ENCODE data around the gene ATAT1.
"Not testable (repeated sequence)": the region's sequence is repeated elsewhere in the genome, so short reads cannot be mapped to it uniquely, and the experiment has no call there.

ATAT1 gene

DNA sequence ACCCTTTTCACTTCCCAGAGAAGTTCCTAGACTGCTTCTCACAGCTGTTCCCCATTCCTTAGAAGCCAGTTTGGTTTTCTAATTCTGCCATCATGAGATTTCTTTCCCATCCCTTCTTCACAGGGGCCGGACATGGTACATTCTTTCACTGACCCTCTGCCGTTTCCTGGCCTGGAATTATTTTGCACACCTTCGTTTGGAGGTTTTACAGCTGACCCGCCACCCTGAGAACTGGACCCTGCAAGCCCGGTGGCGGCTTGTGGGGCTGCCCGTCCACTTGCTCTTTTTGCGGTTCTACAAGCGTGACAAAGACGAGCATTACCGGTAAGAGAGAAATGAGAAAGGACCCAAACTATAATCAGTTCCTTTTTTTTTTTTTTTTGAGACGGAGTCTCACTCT, 24.5 kb downstream of the ATAT1 start:
- DNase-seq = no peak

DNA sequence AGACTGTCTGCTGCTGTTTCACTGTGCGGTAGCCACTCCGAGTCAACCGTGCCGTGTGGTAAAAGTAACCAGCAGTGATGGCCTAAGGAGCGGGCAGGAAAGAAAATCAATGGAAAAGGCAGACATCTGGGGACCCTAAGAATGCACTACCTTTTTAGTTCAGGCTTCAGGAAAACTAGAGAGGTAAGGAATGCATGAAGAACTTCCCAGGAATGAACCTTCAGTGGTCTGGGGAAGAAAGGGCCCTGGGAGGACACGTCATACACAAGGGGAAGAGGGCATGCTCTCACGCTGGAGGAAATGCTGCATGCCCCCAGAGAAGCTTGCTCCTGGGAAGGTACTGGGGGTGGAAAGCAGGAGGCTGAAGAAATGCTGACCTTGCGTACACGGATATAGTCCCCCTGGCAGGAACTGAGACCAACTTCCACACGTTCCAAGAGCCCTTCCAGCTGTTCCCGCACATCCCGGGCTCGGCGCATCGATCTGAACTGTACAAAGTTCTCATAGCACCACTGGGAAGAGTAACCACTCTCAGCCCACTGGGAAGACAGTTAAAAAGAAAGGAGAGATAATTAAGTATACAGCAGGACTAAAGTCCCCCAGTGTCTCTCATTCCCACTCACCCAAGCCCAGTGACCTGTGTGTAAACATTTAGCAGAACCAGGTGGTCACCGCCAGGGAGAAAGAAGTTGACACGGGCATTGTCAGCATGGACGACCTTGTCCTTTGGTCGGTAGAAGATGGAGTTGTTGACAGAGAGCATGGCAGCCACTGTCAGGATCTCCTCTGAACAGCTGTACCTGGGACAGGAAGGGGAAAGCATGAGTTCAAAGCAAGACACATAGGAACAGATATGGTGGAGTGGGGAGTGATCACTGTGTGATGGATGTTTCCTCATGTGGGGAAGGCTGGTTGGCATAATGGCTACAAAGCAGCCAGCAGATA, 28.4 kb downstream of the ATAT1 start:
- DNase-seq = no peak

DNA sequence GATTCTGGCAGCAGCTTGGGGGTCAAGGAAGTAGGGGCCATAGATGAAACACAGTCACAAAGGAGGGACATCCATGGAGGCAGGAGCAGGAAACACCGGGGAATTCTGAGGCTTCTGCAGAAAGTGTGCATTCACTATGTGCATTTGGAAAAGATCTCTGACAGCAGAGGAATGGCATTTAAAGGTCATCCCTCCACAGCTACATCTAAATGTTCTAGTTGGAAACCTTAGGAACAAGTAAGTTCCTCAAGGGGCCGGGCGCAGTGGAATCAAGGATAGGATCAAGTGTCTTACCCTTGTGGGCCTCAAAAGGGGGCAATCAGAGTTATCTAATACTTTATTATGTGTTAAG, 29.0 kb downstream of the ATAT1 start:
- no peak for DNase-seq

DNA sequence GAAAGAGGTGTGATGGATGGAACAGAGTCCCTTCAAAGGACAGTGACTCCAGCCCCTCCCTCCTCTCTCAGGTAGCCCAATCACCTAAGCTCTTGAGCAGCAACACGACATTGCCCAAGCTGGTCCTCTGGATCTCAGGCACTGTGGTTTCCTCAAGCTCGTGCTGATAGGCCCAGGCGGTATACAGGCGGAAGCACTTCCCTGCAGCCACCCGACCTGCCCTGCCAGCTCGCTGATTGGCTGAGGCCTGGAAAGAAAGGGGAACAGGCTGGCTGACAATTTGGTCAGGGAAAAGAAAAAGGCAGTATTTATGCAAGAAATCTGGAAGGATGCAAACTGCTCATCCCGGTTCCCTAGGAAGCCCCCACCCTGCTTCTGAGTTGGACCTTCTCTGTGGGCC, 29.8 kb downstream of the ATAT1 start:
- DNase-seq = peak; percentile 78 to 84

DNA sequence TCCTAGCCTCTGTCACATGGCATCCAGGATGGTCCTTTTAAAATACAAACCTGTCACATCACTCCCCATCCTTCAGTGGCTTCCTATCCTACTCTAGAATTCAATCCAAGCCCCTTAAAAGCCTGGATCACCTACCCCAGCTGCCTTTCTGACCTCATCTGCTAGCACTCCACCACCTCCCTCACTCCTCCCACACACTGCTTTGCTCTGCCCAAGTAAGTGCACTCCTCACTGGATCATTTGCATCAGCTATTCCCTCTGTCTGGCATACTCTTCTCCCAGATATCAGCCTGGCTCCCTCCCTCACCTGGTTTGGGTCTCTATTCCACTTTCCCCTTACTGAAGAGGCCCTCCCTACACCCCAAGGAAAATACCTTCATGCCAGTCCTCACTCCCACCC, 30.8 kb downstream of the ATAT1 start:
- DNase-seq = no peak

DNA sequence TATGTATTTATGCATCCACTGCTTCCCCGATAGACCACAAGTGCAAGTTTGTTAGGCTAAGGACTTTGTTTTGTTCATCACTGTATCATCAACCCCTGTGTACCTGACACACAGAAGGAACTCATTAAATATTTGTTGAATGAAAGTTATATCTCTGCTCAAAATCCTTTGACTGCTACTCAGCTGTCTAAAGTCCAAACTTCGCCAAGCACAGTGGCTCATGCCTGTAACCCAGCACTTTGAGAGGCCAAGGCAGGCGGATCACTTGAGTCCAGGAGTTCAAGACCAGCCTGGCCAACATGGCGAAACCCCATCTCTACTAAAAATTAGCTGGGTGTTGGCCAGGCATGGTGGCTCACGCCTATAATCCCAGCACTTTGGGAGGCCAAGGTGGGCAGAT, 31.2 kb downstream of the ATAT1 start:
- not testable (repeated sequence) for DNase-seq

DNA sequence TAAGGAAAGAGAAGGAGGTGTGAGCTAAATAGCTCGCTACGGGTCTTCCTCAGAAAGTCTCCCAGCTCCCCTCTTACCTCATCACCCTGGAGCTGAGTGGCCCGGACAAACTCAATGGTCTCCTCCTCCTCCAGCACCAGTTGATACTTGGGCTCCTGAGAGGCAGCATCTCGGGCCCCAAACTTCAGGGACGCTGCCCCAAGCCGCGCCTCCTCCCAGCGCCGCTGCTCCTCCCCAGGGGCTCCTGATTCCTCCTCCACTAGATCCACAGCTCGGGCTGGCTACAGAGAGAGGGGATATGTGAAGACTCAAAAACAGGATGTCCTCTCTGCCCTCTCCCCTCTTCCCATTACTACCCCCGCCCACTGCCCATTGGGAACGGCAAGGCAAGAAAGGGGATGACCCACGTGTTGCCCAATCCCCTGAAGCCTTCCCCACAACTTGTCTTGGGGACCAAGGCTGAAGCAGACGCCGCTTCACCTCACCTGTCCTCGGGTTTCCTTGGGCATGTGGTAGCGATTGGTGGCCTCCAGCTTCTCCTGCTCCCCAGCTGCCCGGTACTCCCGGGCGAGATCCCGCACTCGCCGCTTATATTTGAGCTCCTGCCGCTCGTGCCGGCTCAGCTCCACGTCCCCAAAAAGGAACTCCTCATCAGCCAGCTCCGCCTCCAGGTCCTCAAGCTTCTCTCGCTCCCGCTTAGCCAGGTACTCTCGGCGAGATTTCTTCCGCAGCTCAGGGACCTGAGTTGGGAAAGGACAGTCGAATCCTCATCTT, 38.5 kb downstream of the ATAT1 start:
- no peak for DNase-seq

DNA sequence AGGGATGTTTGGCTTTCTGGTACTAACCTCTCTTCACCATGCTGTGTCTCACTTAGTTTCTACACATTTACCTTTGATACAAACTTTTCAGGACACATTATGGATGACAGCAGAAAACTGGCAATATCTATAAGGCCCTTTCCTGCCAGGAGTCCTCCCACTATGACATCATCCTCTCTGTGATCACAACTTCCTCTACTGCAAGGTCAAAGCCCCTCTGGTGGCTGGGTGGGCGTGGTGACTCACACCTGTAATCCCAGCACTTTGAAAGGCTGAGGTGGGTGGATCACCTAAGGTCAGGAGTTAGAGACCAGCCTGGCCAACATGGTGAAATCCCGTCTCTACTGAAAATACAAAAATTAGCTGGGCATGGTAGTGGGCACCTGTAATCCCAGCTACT, 39.6 kb downstream of the ATAT1 start:
- DNase-seq = not testable (repeated sequence)

DNA sequence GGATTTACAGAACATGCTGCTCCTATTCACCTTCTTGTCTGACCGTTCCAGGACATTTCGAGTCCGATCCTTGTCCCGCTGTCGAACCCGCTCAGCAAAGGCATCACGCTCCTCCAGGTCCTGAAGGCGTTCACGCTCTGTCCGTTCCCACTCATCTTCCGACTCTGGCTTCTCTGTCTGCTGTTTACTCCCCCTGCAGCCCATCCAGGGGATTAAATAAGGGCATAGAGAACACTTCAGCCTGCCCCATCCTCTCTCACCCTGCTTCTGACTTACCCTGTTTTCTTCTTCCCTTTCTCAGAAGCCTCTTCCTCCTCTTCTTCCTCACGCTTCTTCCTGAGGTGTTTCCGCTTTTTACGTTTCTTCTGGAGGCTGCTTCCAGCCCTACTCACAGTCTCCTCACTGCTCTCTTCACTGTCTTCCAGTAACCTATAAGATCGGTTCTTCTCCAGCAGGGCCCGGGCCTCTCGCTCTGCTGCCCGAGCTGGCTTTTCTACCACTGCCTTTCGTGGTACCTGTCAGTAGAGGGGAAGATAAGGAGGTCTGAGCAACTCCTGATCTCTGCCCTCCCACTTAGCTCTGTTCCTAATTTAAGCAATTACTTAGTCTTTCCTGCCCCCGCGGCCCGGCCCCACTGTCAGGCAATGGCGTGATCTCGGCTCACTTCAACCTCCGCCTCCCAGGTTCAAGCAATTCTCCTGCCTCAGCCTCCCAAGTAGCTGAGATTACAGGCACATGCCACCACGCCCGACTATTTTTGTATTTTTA, 44.3 kb downstream of the ATAT1 start:
- DNase-seq = peak; percentile 68 to 79

DNA sequence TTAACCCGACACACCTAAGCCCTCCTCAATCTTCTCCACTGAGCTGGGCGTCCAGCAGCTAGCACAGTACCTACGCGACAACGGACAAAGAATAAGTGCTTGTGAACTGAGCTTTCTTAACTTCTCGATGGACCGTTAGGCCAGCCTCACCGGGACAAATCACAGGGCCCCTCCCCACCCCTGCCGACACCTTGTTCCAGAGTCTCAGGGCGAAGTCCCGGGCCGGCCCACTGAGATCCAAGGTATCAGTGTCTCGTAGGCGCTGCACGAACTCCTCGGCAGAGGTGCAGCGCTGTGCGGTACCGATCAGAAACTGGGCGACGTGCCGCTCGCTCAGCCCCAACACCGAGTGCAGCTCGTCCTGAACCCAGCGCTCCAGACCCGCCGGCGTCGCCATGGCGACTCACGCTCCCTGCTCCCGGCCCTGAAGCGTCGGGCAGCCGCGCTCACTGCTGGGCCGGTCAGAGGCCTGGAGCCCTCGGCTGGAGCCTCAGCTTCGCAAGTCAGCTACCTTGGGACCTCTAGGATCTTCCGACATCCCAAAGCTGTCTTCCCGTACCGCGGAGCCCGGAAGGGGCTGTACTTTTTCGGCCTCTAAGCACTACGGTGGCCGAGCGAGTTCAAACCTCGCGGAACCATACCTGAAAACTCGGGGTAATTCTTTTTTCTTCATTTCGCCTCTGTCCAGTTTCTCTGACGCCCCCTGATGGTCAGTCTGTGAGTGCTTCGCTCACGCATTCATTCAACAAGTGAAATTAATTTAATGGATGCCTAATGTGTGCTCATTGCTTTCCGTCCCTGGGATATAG, 46.0 kb downstream of the ATAT1 start, which contains the start of gene DHX16:
TSS of gene DHX16 (minus strand) at position 562 of the 809 bp plus-strand sequence. CDS start at position 397, 165 bp downstream.
- DNase-seq = peak; percentile 96 to 97

DNA sequence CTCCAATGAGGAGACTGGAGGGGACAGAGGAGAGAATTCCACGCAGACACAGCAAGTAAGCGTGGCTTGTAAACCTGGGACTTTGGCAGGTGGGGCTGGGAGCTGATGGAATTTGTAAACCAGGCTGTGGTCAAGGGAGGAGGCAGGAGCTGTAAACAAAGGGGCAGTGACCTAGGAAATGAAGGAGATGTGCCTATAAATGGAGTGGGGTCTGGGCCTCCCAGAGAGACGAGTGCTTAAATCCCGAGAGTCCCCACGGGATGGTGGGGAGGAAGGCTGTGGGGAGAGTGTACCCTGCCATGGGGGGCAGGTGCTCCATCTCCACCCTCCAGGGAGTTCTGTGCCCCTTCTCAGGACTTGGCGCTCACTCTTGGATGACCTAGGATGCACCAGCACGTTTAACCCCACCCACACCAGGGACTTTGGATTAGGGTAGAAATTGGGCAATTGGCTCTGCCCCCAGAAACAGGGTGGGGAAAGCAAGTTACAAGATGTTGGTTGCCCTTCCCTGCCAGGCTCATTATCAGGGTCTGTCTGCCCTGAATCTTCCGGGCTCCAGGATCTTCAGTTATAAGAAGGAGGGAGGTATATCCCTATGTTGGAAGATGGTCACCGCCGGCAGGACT, 50.1 kb downstream of the ATAT1 start:
- no peak for DNase-seq

DNA sequence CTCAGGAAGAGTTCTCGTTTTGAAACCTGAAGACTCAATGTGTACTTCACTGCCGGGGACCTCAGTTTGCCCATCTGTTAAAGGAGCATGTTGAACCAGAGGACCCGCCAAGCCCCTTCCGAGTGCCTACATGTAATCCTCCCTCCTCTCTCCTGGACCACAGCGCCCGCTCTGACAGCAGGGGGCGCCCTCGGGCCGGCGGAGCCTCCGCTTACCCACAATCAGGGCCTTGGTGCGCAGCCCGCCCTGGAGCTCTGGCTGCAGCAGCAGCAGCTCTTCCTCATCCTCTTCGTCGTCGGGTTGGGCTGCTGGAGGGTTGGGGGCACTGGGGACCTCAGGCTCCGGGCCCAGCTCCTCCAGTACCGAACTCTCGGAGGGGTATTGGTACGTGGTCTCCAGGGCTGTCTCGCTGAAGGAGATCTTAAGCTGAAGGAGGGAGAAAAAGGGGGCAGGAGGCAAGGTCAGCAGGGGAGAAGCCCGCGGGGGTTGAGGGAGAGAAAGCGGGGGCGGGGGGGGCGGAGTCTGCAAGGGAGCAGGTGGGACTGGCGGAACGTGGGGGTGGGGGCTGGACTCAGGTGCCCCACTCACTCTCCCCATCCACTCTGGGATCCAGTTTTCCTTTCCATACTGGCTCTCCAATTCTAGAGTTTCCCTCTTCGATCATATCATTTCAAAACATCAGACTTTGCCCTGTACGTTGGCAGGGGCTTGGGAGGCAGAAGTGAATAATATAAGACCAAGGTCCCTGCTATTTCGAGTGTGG, 52.5 kb downstream of the ATAT1 start:
- DNase-seq = peak; percentile 62 to 73

DNA sequence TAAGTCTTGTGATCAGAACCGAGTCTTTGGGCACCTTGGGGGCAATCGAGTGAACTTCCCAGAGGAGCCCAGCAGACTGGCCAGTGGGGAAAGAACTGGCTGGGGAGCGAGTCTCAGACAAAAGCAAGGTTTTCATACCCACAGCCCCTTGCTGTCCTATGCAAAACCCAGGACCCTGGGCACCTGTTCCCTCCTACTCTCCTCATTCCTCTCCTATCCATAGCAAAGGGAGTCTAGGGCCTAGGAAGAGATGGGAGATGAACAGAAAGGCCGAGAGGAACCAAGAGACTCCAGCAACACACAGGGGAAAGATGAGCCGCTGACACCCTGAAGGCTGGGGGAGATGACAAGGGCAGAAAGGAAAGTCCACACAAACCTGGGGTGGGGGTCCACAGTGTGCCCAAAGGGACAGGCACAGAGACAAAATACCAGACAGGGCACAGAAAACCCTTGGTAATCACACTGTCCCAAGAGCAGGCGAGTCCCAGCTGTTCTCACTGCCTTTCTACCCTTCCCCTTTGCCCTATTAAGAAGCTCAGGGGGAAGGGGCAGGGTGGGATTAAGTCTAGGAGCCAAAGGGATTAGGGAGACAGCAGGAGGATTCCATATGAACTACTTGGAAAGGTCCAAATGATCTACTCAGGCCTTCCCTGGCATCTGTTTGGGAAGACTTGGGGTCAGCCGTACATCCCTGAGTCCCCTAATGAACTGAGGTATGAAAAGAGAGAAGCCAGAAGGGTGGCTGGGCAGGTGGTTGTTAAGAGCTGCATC, 53.3 kb downstream of the ATAT1 start:
- no peak for DNase-seq

DNA sequence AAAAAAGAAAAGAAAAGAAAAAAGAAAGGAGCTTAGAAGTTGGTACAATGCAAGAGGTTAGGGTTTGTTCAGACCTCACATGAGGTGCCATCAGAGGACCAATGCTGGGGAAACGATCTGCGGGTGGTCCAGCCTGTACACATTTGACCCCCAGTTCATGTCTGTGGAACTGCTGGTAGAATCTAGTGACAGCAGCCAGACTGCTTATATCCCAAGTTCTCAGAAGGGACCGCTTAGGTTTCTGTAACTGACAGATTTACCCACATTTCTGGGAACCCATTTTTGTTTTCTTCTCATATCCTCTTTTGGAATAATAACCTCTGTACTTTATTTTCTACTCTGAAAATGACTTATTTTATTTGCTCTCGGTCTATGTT, 55.1 kb downstream of the ATAT1 start:
- no peak for DNase-seq

DNA sequence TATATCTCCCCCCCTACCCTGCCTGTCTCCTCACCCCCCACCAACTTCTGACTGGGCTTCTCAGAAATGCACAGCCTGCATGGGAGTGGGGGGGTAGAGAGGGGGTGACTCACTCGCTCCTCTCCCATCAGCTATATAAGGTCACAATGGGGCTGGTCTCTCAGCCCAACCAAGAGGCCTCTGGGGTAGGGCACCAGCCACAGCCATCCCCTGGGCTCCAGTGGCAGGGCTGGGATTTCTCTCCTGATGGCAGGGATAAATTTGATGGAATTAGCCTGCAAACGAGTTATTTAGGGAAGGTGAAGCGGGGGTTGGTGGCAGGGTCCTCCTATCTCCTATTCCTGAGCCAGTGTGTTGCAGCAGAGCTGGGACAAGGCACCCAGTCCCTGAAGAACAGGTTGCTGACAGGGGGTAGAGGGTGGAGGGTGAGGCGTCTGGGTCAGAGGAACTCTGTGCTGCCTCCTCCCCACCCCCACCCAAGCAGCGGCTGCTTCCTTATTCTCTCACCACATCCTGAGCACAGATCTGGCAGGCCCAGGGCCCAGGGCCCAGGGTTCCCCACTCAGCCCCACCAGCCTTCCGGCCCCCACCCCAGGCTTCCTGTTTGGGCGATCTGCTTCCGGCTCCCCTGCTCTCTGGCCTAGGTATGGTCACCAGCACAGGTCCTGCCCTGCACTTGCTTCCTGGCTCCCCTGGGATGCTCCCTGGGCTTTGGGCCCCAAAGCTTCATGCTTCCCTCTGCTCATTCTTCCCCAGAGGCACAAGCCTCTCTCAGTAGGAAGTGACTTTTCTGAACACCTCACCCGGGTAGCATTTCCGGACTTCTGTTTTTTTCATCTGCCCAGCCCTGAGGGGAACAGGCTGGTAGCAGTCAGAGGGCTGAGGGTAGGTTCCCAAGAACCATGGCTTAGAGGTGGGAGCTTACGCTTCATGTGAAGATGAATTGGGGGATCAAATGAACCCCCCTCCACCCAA, 55.8 kb downstream of the ATAT1 start:
- peak; percentile 98 to 99 for DNase-seq

DNA sequence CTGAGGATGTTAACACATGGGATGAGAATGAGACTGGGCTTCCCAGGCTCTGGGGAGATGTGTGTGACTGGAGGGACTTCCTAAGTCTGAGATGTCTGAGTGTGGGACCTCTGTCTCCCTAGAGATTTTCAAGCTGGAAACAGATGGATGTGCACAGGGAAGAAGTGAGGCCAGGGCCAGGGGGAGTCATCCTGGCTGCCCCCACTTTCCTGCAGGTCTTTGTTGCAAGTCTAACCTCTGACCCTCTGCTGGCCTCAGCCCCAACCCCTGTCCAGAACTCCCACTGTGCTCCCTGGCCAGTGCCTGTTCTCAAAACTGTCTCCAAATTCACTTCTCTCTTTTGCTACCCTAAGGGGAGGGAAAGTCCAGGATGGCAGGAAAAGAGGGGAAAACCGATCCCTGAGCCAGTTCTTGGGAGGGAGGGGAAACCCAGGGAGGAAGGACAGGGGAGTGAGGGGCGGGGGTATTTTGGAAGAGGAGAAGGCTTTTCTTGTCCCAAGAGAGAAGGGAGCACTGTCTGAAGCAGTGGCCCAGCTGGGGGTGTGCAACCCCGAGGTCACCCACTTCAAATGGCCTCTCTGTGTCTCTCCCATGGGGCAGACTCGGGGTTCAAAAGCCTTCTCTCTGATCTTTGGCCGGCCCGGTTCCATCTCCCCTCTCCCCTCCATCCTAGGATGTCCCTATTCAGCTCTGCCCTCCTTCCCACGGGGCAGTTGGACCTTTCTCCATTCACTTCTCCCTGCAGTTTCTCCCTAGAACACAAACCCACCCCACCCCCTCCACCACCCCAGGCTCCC, 56.7 kb downstream of the ATAT1 start:
- no peak for DNase-seq

DNA sequence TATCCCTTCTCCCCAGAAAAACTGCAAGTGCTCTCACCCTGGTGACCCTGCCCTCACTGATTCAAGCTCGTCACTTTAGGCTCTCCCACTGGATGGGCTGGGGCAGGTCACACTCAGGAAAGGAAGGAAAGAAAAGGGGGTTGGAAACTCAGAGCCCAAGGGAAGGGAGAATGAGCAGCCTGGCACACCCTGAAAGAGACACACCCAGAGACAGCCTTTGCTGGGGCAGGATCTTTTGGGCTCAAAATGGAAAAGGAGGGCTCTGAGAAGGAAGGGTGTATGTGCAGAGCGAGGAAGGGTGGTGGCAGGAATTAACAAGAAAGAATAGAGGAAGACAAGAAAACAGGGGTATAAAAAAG, 57.3 kb downstream of the ATAT1 start:
- DNase-seq = no peak

All from Kasumi-1 (cell line).